Measurements from ENCODE around the gene GRIFIN. TPM values are rescaled to one million over a fixed set of nuclear protein-coding genes. Genes with fewer than 3 reads are reported as not detected.

The GRIFIN gene, protein sequence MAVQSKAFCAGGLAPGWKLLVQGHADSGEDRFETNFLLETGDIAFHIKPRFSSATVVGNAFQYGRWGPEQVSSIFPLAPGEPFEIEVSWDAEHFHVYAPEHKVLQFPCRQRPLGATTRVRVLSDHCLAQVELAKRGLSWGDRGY
- not detected in 2 replicates for total RNA-seq
- long read RNA-seq = 0 reads

- Mint-ChIP-seq H3K9me3 (ENCODE audit: unreplicated experiment) (no peaks in the 10 kb centered on the region), H3K27me3 (ENCODE audit: unreplicated experiment) (no peaks in the 10 kb centered on the region), H3K4me1 (ENCODE audit: unreplicated experiment) (peaks cover 24% of the 10 kb centered on the region), H3K4me3 (ENCODE audit: unreplicated experiment) (no peak within 1 kb of the TSS), H3K27ac (ENCODE audit: unreplicated experiment) (no peak within 1 kb of the TSS), H3K36me3 (ENCODE audit: unreplicated experiment) (no peaks in the 10 kb centered on the region)
- TF ChIP-seq, protein P1, sequence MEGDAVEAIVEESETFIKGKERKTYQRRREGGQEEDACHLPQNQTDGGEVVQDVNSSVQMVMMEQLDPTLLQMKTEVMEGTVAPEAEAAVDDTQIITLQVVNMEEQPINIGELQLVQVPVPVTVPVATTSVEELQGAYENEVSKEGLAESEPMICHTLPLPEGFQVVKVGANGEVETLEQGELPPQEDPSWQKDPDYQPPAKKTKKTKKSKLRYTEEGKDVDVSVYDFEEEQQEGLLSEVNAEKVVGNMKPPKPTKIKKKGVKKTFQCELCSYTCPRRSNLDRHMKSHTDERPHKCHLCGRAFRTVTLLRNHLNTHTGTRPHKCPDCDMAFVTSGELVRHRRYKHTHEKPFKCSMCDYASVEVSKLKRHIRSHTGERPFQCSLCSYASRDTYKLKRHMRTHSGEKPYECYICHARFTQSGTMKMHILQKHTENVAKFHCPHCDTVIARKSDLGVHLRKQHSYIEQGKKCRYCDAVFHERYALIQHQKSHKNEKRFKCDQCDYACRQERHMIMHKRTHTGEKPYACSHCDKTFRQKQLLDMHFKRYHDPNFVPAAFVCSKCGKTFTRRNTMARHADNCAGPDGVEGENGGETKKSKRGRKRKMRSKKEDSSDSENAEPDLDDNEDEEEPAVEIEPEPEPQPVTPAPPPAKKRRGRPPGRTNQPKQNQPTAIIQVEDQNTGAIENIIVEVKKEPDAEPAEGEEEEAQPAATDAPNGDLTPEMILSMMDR (IDR thresholded peaks at IDR 0.05) = no peak
- no peak for DNase-seq (ENCODE audit: extremely low spot score, unreplicated experiment)
Measured at GRCh38 chr7:2476298-2476697, at the start of gene GRIFIN. TSS of gene GRIFIN (minus strand) at chr7:2476398. CDS start at chr7:2476383, 15 bp downstream.

DNA sequence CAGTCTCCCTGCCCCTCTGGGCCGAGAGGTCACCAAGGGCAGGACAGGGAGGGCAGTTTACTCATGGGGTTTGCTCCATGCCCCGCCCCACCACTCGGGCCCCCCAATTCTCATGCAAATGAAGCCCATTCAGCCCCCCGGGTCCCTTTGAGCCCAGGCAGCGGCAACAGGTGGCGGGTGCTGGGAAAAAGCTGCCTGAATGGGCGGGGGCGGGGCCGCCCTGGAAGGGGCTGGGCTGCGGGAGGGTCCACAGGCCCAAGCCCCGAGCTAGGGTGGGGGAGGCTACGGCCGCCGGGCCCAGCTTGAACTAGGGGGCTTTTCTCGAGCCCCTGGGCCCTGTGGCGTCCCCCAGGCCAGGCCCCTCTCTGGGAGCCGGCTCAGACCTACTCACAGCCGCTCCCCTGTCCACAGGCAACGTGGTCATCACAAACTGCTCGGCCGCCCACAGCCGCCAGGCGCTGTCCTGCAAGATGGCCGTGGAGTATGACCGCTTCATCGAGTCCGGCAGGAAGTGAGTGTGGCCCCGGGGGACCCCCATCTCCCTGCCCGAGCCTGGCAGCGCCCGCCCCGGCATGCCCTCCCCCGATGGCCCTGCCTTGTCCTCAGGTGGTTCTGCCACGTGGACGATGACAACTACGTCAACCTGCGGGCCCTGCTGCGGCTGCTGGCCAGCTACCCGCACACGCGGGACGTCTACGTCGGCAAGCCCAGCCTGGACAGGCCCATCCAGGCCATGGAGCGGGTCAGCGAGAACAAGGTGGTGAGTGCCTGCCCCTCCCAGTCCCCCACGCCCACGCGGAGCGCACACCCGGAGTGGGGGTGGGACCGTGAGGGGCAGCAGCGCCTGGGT, 48.8 kb upstream of the GRIFIN start:
- no peaks in the 10 kb centered on the region for H3K9me3 Mint-ChIP-seq (ENCODE audit: unreplicated experiment)
- TF ChIP-seq, protein P1 (IDR thresholded peaks at IDR 0.05) = no peak
- no peak overlapping the region for H3K27ac Mint-ChIP-seq (ENCODE audit: unreplicated experiment)
- H3K4me3 Mint-ChIP-seq (ENCODE audit: unreplicated experiment) = no peak overlapping the region
- peaks cover 76% of the 10 kb centered on the region for H3K4me1 Mint-ChIP-seq (ENCODE audit: unreplicated experiment)
- H3K36me3 Mint-ChIP-seq (ENCODE audit: unreplicated experiment) = peaks cover 4% of the 10 kb centered on the region
- no peaks in the 10 kb centered on the region for H3K27me3 Mint-ChIP-seq (ENCODE audit: unreplicated experiment)
- no peak for DNase-seq (ENCODE audit: extremely low spot score, unreplicated experiment)

DNA sequence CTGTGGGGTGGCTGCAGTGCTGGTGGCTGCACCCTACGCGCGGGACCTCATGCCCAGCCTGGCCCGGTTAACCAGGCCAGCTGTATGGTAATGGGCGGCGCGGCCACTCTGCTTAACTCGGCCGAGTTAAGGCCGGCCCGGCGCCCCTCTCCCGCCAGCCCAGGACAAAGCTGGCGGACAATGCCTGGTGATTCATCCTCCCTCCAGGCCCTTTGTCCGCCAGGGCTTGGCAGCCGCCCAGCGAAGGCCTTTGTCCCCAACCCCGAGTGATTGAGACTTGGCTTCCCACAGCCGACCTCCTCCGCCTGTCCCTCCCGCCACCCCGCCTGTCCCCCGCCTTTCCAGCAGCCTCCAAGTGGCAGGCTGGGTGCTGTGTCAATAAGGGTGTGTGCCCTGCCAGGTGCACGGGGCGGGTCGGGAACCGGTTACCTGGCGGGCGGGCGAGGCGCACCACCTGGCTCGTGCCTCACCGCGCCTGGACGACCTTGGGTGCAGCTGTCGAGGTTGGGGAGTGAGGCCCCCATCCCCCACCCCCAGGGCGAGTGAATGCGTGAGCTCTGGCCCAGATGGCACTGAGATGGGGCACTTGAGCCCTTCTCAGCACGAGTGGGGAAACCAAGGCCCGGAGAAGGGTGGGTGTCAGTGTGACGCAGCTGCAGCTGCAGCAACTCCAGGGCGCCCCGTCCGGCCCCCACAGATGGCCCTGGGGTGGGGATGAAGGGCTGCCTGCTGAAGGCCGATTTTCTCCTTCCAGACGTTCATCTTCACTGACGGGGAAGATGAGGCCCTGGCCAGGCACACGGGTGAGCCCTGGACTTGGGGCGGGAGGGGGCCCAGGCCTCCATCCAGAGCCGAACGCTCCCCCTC, 48.0 kb upstream of the GRIFIN start:
- no peaks in the 10 kb centered on the region for H3K27me3 Mint-ChIP-seq (ENCODE audit: unreplicated experiment)
- no peak overlapping the region for H3K4me3 Mint-ChIP-seq (ENCODE audit: unreplicated experiment)
- H3K27ac Mint-ChIP-seq (ENCODE audit: unreplicated experiment) = no peak overlapping the region
- H3K36me3 Mint-ChIP-seq (ENCODE audit: unreplicated experiment) = peaks cover 4% of the 10 kb centered on the region
- TF ChIP-seq, protein P1 (IDR thresholded peaks at IDR 0.05) = no peak
- H3K9me3 Mint-ChIP-seq (ENCODE audit: unreplicated experiment) = no peaks in the 10 kb centered on the region
- H3K4me1 Mint-ChIP-seq (ENCODE audit: unreplicated experiment) = peaks cover 68% of the 10 kb centered on the region
- DNase-seq (ENCODE audit: extremely low spot score, unreplicated experiment) = no peak

GRCh38 chr7:2523461-2523936, 47.3 kb upstream of the GRIFIN start:
- Mint-ChIP-seq H3K27ac (ENCODE audit: unreplicated experiment) (no peak overlapping the region), H3K4me3 (ENCODE audit: unreplicated experiment) (peak overlapping the region; percentile 18)

More at GRCh38 chr7:2523461-2523936, 47.3 kb upstream of the GRIFIN start:
- Mint-ChIP-seq H3K27me3 (ENCODE audit: unreplicated experiment) (no peaks in the 10 kb centered on the region), H3K9me3 (ENCODE audit: unreplicated experiment) (no peaks in the 10 kb centered on the region), H3K36me3 (ENCODE audit: unreplicated experiment) (peaks cover 4% of the 10 kb centered on the region), H3K4me1 (ENCODE audit: unreplicated experiment) (peaks cover 66% of the 10 kb centered on the region)
- TF ChIP-seq, protein P1 (IDR thresholded peaks at IDR 0.05) = no peak
- no peak for DNase-seq (ENCODE audit: extremely low spot score, unreplicated experiment)

Data from osteocyte (in vitro differentiated cells).